ENCODE measurements around the gene PREB. TPM values are rescaled to one million over a fixed set of nuclear protein-coding genes. Genes with fewer than 3 reads are reported as not detected.

Gene PREB
- polyA plus RNA-seq, 2 of the 4 experiments (the other 2 are of a cell fraction) = 58.2 to 79.9 TPM

- no peak for DNase-seq (ENCODE audit: low read depth in 1 of 2, low spot score in 1 of 2)
- ChIA-PET CTCF (interaction anchor here (0.6 to 1.5 kb wide), 4 partner anchors 11 to 156 kb away, joined by 3 to 4 read pairs (median 4); no protein-coding TSS in a partner anchor), POLR2A (no interaction called here)
- no peaks in the 10 kb centered on the region for H3K4me1 ChIP-seq
- TF ChIP-seq TP53 (CRISPR knock-in tag; IDR thresholded peaks at IDR 0.05) (no peak), HOXB5 (CRISPR knock-in tag; IDR thresholded peaks at IDR 0.05) (no peak), RAD21 (conservative IDR thresholded peaks at IDR 0.05 in 1 of 2, IDR thresholded peaks at IDR 0.05 in 1 of 2) (no peak), HEYL (CRISPR knock-in tag; IDR thresholded peaks at IDR 0.05) (no peak), ZSCAN20 (CRISPR knock-in tag; IDR thresholded peaks at IDR 0.05) (no peak), REST (IDR thresholded peaks at IDR 0.05) (no peak)
- no peak within 1 kb of the TSS for H3K4me2 ChIP-seq
- no peak within 1 kb of the TSS for H3K4me3 ChIP-seq
- WGBS (ENCODE audit: missing lambda C conversion rate) = 40% methylated on average over 4 of the region's 4 CpGs
- no peak for ATAC-seq
- peaks cover 3% of the 10 kb centered on the region; the same call in 1 of the 3 replicates for H3K9me3 ChIP-seq
- FAIRE-seq = no peak
- H3K27ac ChIP-seq = no peak within 1 kb of the TSS
These were observed 4.9 kb upstream of the PREB start, which contains the start of gene PRR30 for GRCh38 chr2:27139310-27139709. Gene PRR30 (minus strand): TSS chr2:27139410. CDS start chr2:27138329, 1,081 bp downstream.

- CTCF ChIA-PET = interaction anchor here (0.7 to 1.0 kb wide), 3 partner anchors 14 to 45 kb away, joined by 3 to 4 read pairs (median 3); no protein-coding TSS in a partner anchor
- DNase-seq (ENCODE audit: low read depth in 1 of 2, low spot score in 1 of 2) (no peak), ATAC-seq (no peak), FAIRE-seq (no peak)
- Histone ChIP-seq H3K4me1 (peaks cover 6% of the 10 kb centered on the region), H3K4me3 (no peak overlapping the region), H3K9me3 (no peaks in the 10 kb centered on the region; the same call in 2 of the 3 replicates), H3K4me2 (no peak overlapping the region), H3K27ac (no peak overlapping the region)
- POLR2A ChIA-PET = no interaction called here
- TF ChIP-seq CHD4 (IDR thresholded peaks at IDR 0.05; ENCODE audit: borderline replicate concordance) = no peak
- TF ChIP-seq ZSCAN20 (CRISPR knock-in tag; IDR thresholded peaks at IDR 0.05) = no peak
- TF ChIP-seq EHMT2 (IDR thresholded peaks at IDR 0.05; ENCODE audit: low read depth) = no peak
- no peak for TF ChIP-seq HOXA7 (CRISPR knock-in tag; IDR thresholded peaks at IDR 0.05)
- no peak for TF ChIP-seq MAFK (IDR thresholded peaks at IDR 0.05; ENCODE audit: partially characterized antibody)
- TF ChIP-seq FOXS1 (CRISPR knock-in tag; IDR thresholded peaks at IDR 0.05) = no peak
- 76% methylated on average over 7 of the region's 7 CpGs for WGBS (ENCODE audit: missing lambda C conversion rate)
These were observed 3.7 kb upstream of the PREB start for GRCh38 chr2:27138111-27138510.

GRCh38 chr2:27137322-27137935 lies 3.0 kb upstream of the PREB start:
- 82% methylated on average over 20 of the region's 21 CpGs for WGBS (ENCODE audit: missing lambda C conversion rate)
- FAIRE-seq (no peak), DNase-seq (ENCODE audit: low read depth in 1 of 2, low spot score in 1 of 2) (no peak), ATAC-seq (no peak)
- ChIA-PET CTCF (interaction anchor here (0.7 to 1.5 kb wide), 4 partner anchors 15 to 44 kb away, joined by 3 to 5 read pairs (median 4); no protein-coding TSS in a partner anchor), POLR2A (no interaction called here)
- H3K4me3 ChIP-seq = no peak overlapping the region
- H3K9me3 ChIP-seq = no peaks in the 10 kb centered on the region
- TF ChIP-seq HOXB13 (CRISPR knock-in tag; IDR thresholded peaks at IDR 0.05; ENCODE audit: low read depth) = no peak
- TF ChIP-seq NR3C1 (IDR thresholded peaks at IDR 0.05) = no peak
- TF ChIP-seq POLR2A (IDR thresholded peaks at IDR 0.05; ENCODE audit: low read length) = no peak
- no peak for TF ChIP-seq RARB (CRISPR knock-in tag; IDR thresholded peaks at IDR 0.05)
- no peak overlapping the region for H3K27ac ChIP-seq
- H3K4me2 ChIP-seq = no peak overlapping the region
- H3K4me1 ChIP-seq = peaks cover 11% of the 10 kb centered on the region

GRCh38 chr2:27136751-27137150 lies 2.3 kb upstream of the PREB start:
- CTCF ChIA-PET = interaction anchor here (1.0 to 1.7 kb wide), 3 partner anchors 16 to 50 kb away, joined by 4 to 5 read pairs (median 5); no protein-coding TSS in a partner anchor
- Histone ChIP-seq H3K4me2 (no peak overlapping the region), H3K4me1 (peaks cover 11% of the 10 kb centered on the region), H3K4me3 (no peak overlapping the region), H3K9me3 (no peaks in the 10 kb centered on the region), H3K27ac (no peak overlapping the region)
- FAIRE-seq (no peak), DNase-seq (ENCODE audit: low read depth in 1 of 2, low spot score in 1 of 2) (no peak), ATAC-seq (no peak)
- WGBS (ENCODE audit: missing lambda C conversion rate) = 86% methylated on average over 7 of the region's 7 CpGs
- no peak for TF ChIP-seq NR3C1 (IDR thresholded peaks at IDR 0.05)
- POLR2A ChIA-PET = no interaction called here
